HG02623 (cell line): Measurements from ENCODE around the gene C1QL3.

ENCODE experiments used
- ATAC-seq: cut with Tn5 transposase; IDR thresholded peaks from one replicate; pipeline ENCODE4 v1.9.1; 2021; ENCODE audit warnings: moderate library complexity; ENCODE audit not compliant: unreplicated experiment

Gene C1QL3

GRCh38 chr10:16493884-16494536 is 27.7 kb downstream of the C1QL3 start:
- no peak for ATAC-seq

DNA sequence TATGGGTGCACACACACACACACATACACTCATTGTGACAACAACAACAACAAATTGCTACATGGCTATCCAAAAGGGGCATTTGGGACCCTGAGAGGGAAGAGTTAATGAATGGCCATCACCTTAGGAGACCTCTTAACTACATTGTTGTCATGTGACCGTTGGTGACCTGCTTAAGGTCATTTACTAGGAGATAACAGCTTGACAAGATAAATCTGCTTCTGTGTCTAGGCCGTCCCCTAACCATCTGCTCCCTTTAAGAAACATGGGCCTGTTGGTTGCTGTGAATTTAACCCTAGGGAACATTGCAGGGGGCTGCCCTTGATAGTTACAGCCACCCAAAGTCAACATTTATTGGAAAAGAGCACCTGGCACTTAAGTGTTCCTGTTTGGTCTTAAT is 29.7 kb downstream of the C1QL3 start:
- no peak for ATAC-seq

GRCh38 chr10:16490511-16490910 is 31.2 kb downstream of the C1QL3 start:
- ATAC-seq, result no peak

DNA sequence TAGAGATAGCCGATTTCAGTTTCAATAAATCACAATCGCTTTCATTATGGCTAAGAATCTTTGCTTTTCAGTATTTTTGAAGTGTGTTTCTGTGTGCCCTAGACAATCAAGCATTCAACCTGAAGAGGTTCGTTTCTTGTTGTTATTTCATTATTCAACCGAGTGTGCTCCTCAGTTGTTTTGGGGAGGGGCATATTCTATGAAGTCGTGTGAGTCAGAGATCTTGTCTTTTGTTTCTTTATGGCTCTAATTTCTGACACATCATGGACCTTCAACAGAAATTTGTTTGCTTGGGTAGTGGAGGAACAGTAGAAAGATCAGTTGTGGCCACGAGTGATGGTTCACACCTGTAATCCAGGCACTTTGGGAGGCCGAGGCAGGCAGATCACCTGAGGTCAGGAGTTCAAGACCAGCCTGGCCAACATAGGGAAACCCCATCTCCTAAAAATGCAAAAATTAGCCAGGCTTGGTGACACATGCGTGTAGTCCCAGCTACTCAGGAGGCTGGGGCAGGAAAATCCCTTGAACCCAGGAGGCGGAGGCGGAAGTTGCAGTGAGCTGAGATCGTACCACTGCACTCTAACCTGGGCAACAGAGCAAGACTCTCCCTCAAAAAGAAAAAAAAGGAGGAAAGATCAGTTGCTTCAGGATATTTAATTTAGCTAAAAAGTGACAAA is 38.3 kb downstream of the C1QL3 start:
- ATAC-seq, result no peak

GRCh38 chr10:16481052-16481728 is 40.5 kb downstream of the C1QL3 start:
- ATAC-seq, result no peak

DNA sequence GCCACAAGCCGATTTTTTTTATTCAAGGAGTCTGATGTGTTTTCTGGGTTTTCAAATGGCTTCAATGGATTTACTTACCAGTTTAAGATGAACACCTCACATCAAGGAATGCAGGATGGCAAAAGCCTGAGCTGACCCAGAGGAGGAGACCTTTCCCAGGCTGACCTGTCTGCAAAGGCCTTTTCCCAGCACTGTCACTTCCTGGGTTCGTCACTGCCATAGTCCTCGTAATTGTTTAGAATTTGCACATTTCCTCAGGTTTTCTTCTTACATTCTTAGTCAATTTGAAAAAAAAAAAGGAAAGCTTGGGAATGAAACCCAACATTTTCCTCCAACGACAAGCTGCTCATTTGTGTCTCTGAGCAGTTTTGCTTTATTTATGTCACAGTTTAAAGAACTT is 42.9 kb downstream of the C1QL3 start:
- no peak for ATAC-seq

DNA sequence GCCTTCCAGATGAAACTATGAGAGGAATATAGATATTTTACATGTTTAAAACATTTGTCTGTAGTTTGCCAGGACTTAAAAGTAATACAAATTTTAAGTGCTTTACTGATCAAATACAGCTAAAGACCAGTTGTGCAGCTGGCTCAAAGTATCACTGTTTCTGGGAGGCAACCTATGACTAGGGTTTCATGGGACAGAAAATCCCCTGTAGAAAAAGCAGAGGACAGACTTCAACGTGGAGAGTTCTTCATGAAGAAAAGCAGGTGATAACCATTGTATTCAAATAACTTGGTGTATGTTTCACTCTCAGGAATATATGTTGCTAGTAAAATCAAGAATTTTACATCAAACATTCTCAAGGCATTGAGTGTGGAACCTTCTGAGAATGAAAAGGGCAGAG is 43.9 kb downstream of the C1QL3 start:
- ATAC-seq, result no peak

DNA sequence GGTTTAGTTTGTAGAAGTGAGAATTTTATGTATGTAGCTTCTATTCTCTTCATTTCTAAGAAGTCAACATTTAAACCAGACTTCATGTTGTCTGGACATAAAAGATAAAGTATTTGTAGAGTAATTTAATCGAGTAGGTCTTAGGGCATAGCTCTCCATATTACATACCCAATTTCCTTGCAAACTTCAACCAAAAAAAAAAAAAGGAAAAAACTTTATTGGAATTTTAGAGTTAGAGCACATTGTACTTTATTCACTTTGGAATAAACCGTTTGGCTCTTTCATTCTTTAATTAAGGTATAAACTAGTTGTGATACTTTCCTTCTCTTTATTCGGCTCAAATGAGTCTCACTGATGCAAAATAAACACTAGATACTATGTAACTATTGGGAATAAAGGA is 48.9 kb downstream of the C1QL3 start:
- ATAC-seq, result no peak

GRCh38 chr10:16470747-16471146 is 50.9 kb downstream of the C1QL3 start:
- ATAC-seq, result no peak

GRCh38 chr10:16466001-16466400 is 55.7 kb downstream of the C1QL3 start:
- no peak for ATAC-seq
